Peyer's patch (tissue), 4 donors: ENCODE results near the gene SLC16A14.

ENCODE experiments used
- POLR2A ChIP-seq, 2 donors: fragments of 450-650 bp; IDR thresholded peaks; one replicate each; pipeline ENCODE4 v1.5.1; 2017; ENCODE audit warnings: antibody characterized with exemption in 2 of 2, mild to moderate bottlenecking in 2 of 2, moderate library complexity in 2 of 2
- TF ChIP-seq, protein P1 (sequence below), 6 experiments: fragments of 450-650 bp in 4 of 6; fragments of 200-600 bp in 2 of 6; sonication (generic) in 1 of 6; IDR thresholded peaks; one replicate each; pipeline ENCODE4 v1.5.1; 2017 to 2019; ENCODE audit warnings: antibody characterized with exemption in 6 of 6, mild to moderate bottlenecking in 3 of 6, moderate library complexity in 1 of 6

DNA sequence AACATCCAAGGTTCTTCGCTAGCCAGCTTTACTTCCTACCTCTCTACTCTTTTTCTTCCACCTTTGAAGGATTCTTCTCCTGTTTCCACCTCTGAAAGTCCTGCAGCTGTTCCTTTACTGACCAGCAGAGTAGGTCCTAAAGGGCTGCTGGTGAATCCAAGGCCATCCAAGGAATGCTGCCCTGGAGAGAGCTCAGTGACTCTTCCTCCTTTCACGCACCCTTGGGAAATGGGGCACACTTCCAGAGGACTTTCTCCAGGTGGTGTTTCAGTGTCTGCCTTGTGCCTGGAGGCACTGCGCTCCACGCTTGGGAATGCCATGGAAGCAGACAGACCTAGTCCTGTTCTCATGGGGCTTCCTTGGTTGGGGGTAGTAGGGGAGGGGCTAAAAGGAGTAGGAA, 45.4 kb downstream of the SLC16A14 start:
- TF ChIP-seq, protein P1, sequence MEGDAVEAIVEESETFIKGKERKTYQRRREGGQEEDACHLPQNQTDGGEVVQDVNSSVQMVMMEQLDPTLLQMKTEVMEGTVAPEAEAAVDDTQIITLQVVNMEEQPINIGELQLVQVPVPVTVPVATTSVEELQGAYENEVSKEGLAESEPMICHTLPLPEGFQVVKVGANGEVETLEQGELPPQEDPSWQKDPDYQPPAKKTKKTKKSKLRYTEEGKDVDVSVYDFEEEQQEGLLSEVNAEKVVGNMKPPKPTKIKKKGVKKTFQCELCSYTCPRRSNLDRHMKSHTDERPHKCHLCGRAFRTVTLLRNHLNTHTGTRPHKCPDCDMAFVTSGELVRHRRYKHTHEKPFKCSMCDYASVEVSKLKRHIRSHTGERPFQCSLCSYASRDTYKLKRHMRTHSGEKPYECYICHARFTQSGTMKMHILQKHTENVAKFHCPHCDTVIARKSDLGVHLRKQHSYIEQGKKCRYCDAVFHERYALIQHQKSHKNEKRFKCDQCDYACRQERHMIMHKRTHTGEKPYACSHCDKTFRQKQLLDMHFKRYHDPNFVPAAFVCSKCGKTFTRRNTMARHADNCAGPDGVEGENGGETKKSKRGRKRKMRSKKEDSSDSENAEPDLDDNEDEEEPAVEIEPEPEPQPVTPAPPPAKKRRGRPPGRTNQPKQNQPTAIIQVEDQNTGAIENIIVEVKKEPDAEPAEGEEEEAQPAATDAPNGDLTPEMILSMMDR (IDR thresholded peaks at IDR 0.05) = no peak
- no peak for TF ChIP-seq POLR2A (IDR thresholded peaks at IDR 0.05)
